Measurements from ENCODE around the gene DNAJC5.
"Not testable (repeated sequence)": the region's sequence is repeated elsewhere in the genome, so short reads cannot be mapped to it uniquely, and the experiment has no call there.

DNAJC5 gene

GRCh38 chr20:63894358-63895201, at the start of gene DNAJC5:
Gene DNAJC5, plus strand, starts transcription at chr20:63895126. Its CDS starts 33,220 bp downstream, at chr20:63928346.
- DNase-seq, result peak; percentile 90

- DNase-seq, result no peak
These were observed 48.7 kb upstream of the DNAJC5 start for GRCh38 chr20:63846128-63846771.

- DNase-seq, result no peak
These were observed 48.1 kb upstream of the DNAJC5 start for GRCh38 chr20:63846888-63847236.

- DNase-seq, result no peak
These were observed 47.5 kb upstream of the DNAJC5 start for GRCh38 chr20:63847237-63848002.

GRCh38 chr20:63848003-63848911, 46.7 kb upstream of the DNAJC5 start:
- no peak for DNase-seq

GRCh38 chr20:63850689-63851547, 44.0 kb upstream of the DNAJC5 start:
- no peak for DNase-seq

- not testable (repeated sequence) for DNase-seq
These were observed 43.4 kb upstream of the DNAJC5 start for GRCh38 chr20:63851548-63851943.

- DNase-seq, result not testable (repeated sequence)
These were observed 41.2 kb upstream of the DNAJC5 start for GRCh38 chr20:63853733-63854068.

- no peak for DNase-seq
These were observed 40.7 kb upstream of the DNAJC5 start for GRCh38 chr20:63854069-63854765.

- no peak for DNase-seq
These were observed 40.1 kb upstream of the DNAJC5 start for GRCh38 chr20:63854766-63855362.

- no peak for DNase-seq
These were observed 39.4 kb upstream of the DNAJC5 start for GRCh38 chr20:63855363-63856097.

GRCh38 chr20:63856098-63856511, 38.8 kb upstream of the DNAJC5 start:
- no peak for DNase-seq

- DNase-seq, result no peak
These were observed 37.0 kb upstream of the DNAJC5 start for GRCh38 chr20:63857764-63858392.

GRCh38 chr20:63858393-63859165, 36.3 kb upstream of the DNAJC5 start:
- peak; percentile 23 for DNase-seq

GRCh38 chr20:63859166-63859699, 35.7 kb upstream of the DNAJC5 start:
- no peak for DNase-seq

- no peak for DNase-seq
These were observed 34.4 kb upstream of the DNAJC5 start for GRCh38 chr20:63860325-63861051.

- DNase-seq, result no peak
These were observed 33.5 kb upstream of the DNAJC5 start, which contains the start of gene ABHD16B for GRCh38 chr20:63861365-63861934. Gene ABHD16B, plus strand, starts transcription at chr20:63861498. Its CDS starts 43 bp downstream, at chr20:63861541.
